Astrocyte of the cerebellum (primary cell): ENCODE data around the gene NTN4.
"Not testable (repeated sequence)": the region's sequence is repeated elsewhere in the genome, so short reads cannot be mapped to it uniquely, and the experiment has no call there.

Source experiments
- DNase-seq: peaks from one replicate; pipeline ENCODE4 v3.0.0-alpha.2; 2011; ENCODE audit warnings: low read depth
- H3K4me3 ChIP-seq: 2 replicates; pipeline ENCODE4 v1.5.1; 2011; ENCODE audit warnings: mild to moderate bottlenecking, low read depth, low read length, moderate library complexity
- CTCF ChIP-seq: IDR thresholded peaks from 2 replicates; pipeline ENCODE4 v1.5.1; 2012; ENCODE audit warnings: low read length, low read depth, moderate library complexity, mild to moderate bottlenecking; ENCODE audit errors: missing control alignments
- in situ Hi-C: cut with HindIII; loops from 2 replicates; pipeline ENCODE4 v1.10.0; 2017; ENCODE audit warnings: low sequenced_read_pairs

NTN4 gene

DNA sequence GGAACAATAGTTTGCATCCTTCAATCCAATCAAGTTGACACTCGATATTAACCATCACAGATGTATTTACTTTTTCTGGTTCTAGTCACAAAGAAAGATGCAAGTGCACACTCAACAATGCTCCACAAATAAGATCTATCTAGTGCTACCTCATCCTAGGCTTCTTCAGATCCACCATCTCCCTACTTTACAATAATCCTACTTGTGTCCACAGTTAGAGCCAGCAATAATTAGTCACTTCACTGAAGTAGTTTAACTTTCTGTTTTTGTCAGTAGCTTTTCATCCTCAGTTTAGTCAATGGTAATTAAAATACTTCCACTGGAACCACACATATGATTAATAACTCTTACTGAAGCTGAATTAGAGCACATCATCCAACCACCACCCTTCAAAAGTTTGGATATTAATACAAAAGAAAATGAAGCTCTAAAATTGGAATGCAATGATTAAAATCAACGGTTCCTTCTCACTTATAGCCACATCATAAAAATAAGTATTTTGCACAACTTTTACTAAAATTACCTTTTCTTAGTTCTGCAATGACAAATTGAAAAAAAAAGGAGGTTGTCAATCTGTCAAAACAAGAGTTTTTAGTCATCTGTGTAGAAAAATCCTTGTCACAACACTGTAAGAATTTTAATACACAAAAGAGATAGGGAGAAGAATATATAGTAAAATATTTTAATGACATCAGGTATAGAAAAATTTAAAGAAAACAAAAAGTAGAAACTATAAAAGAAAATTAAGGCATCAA, 39.9 kb upstream of the NTN4 start:
- no peak for DNase-seq
- in situ Hi-C loops = no loop called here
- H3K4me3 ChIP-seq = no peak overlapping the region
- no peak for TF ChIP-seq CTCF

GRCh38 chr12:95829395-95829794, 38.8 kb upstream of the NTN4 start:
- in situ Hi-C loops = no loop called here
- TF ChIP-seq CTCF = no peak
- H3K4me3 ChIP-seq = no peak overlapping the region
- no peak for DNase-seq

DNA sequence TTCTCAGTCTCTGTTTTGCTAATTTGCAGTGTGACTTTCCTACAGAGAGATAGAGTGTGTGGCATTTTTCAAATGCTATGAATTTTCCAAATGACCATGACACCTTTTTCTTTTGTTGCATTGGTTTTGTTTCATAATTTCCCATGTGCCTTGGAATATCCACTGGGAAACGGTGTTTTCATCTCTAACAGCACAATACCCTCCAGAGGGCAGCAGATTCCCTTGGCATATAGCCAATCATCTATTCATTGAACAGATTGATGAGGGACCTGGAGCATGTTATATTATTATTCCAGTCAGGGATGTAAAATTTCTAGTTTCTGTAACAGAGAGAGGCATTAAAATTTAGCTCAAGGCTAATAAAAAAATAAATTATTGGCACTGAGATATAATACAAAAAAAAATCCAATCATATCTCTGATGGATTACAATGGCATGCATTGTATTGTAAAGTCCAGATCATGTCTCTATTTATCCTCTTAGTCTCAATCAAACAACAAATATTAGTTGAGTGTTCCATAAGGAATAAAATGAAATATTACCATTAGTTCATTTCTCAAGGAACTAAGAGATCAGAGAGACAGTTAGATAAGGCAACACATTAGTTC, 29.6 kb upstream of the NTN4 start:
- H3K4me3 ChIP-seq = no peak overlapping the region
- no peak for DNase-seq
- TF ChIP-seq CTCF = peak; percentile 72
- in situ Hi-C loops = no loop called here

DNA sequence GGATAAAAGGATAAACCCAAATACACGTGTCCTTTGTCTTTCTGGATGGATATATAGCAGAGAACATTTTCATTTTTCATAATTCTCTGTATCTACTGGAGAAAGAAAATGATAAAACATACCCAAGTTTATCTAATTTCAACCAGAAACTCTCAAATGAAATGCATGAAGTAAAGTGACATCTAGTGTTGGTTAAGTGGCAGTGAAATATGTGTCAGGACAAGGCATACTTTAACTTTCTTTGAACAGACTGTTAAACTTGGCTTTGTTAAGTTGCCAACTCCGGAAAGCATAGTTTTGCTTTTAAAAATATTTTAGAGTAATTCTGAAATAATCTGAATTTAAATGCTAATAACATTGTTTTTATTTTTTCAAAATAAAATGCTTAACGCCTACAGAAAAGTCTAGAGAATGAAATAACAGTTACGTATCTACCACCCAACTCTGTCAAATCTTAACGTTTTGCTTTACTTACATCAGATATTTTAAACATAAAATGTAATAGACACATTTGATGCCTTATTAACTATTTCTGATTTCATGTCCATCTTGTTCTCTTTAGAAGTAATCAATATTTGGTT, 25.2 kb upstream of the NTN4 start:
- TF ChIP-seq CTCF = peak; percentile 52
- no peak overlapping the region for H3K4me3 ChIP-seq
- in situ Hi-C loops = loop anchor here (10.0 kb wide), 1 partner anchor 231 kb away; no protein-coding TSS in a partner anchor
- no peak for DNase-seq

- DNase-seq, H3K4me3 ChIP-seq: not testable (repeated sequence)
- in situ Hi-C loops = loop anchor here (10.0 kb wide), 1 partner anchor 227 kb away; no protein-coding TSS in a partner anchor
These were observed 21.6 kb upstream of the NTN4 start for GRCh38 chr12:95812155-95812554.

DNA sequence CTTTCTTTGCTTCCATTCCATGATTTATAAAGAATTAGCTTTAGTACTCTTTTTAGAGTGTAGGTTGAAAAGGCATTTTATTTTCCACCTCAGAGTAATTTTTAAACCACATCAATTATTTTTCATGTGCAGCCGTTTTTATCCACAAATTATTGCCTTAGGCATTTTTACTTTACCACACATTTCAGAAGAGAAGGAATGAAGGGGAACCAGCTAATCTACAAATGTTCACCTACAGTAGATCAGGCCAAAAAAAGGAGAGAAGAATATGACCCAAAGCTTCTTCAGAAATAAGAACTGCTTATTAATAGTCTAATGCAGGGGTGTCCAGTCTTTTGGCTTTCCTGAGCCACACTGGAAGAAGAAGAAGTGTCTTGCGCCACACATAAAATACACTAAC, 19.8 kb upstream of the NTN4 start:
- in situ Hi-C loops = loop anchor here (10.0 kb wide), 1 partner anchor 226 kb away; no protein-coding TSS in a partner anchor
- no peak overlapping the region for H3K4me3 ChIP-seq
- no peak for TF ChIP-seq CTCF
- DNase-seq = no peak
